ENCODE results near the gene TENM3.

- TF ChIP-seq EZH2 (IDR thresholded peaks at IDR 0.05; ENCODE audit: borderline replicate concordance, low read length) (no peak), CTCF (IDR thresholded peaks at IDR 0.05; ENCODE audit: low read length) (no peak)
Measured at GRCh38 chr4:182827954-182828353, 584.8 kb downstream of the TENM3 start.
